NCI-H146 treated with DMSO at 0.1 percent for 48 hours (cell line): ENCODE results near the gene CCDC107.

ENCODE experiments used
- DNase-seq: peaks from one replicate; lab custom pipeline; 2025; ENCODE audit not compliant: unreplicated experiment; lab: John Stamatoyannopoulos, UW

Gene CCDC107

DNA sequence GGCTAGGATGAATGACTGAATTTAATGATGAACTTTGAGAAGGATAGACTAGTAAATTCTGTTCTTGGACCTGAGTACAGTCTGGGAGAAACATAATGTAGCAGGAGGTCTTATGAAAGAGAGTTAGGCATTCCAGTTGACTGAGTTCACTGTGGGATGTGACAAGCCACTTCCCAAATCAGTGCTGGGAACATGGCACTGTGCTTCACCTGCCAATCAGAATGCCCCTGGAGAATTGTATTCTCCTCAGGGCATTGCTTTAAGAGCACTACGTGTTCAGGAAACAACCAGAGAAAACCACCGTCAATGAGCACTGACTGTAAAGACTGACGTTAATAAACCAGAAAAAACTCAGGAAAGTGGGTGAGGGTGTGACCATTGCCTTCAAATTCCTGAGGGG lies 1.2 kb downstream of the CCDC107 start:
- DNase-seq, result no peak

GRCh38 chr9:35660966-35661415 lies 2.9 kb downstream of the CCDC107 start:
- no peak for DNase-seq

GRCh38 chr9:35661756-35662350 lies 3.8 kb downstream of the CCDC107 start:
- DNase-seq, result no peak

- DNase-seq, result no peak
Measured at GRCh38 chr9:35662437-35662836, 4.3 kb downstream of the CCDC107 start.

- peak; percentile 80 for DNase-seq
Measured at GRCh38 chr9:35664531-35665470, 6.7 kb downstream of the CCDC107 start, which contains the start of gene ARHGEF39. Gene ARHGEF39 (minus strand): TSS chr9:35665195. CDS start chr9:35665169, 26 bp downstream.

GRCh38 chr9:35665471-35665818 lies 7.4 kb downstream of the CCDC107 start:
- no peak for DNase-seq

- DNase-seq, result no peak
Measured at GRCh38 chr9:35666045-35666444, 8.0 kb downstream of the CCDC107 start.

DNA sequence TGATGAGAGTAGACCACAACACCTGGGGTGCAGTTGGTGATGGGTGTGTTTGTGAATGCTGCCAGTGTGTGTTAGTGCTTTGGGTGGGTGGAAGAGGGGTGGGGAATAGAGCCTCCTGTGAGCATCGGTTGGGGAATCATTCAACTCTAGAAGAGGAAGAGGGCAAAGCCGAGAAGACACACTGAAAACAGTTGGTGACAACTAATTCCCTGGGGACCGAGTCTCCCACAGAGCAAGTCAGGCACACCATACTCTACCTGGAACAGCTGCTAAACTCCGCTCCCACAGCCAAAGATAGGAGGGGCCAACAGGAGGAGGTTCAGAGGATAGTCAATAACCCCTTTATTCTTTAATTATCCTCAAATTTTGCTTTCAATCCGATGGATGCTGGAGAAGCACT lies 8.5 kb downstream of the CCDC107 start:
- no peak for DNase-seq

- DNase-seq, result no peak
Measured at GRCh38 chr9:35667939-35668338, 9.8 kb downstream of the CCDC107 start.

- no peak for DNase-seq
Measured at GRCh38 chr9:35669331-35670145, 11.4 kb downstream of the CCDC107 start.

GRCh38 chr9:35673132-35674024 lies 15.3 kb downstream of the CCDC107 start, which contains the start of gene CA9:
Gene CA9 (plus strand): TSS chr9:35673928. CDS start chr9:35673960, 32 bp downstream.
- no peak for DNase-seq

GRCh38 chr9:35674025-35674361 lies 15.9 kb downstream of the CCDC107 start:
- DNase-seq, result no peak

DNA sequence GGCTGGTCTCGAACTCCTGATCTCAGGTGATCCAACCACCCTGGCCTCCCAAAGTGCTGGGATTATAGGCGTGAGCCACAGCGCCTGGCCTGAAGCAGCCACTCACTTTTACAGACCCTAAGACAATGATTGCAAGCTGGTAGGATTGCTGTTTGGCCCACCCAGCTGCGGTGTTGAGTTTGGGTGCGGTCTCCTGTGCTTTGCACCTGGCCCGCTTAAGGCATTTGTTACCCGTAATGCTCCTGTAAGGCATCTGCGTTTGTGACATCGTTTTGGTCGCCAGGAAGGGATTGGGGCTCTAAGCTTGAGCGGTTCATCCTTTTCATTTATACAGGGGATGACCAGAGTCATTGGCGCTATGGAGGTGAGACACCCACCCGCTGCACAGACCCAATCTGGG lies 17.1 kb downstream of the CCDC107 start:
- DNase-seq, result no peak

- no peak for DNase-seq
Measured at GRCh38 chr9:35675732-35676392, 17.8 kb downstream of the CCDC107 start.

DNA sequence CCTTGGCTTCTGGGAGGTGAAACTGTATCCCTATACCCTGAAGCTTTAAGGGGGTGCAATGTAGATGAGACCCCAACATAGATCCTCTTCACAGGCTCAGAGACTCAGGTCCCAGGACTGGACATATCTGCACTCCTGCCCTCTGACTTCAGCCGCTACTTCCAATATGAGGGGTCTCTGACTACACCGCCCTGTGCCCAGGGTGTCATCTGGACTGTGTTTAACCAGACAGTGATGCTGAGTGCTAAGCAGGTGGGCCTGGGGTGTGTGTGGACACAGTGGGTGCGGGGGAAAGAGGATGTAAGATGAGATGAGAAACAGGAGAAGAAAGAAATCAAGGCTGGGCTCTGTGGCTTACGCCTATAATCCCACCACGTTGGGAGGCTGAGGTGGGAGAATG lies 21.0 kb downstream of the CCDC107 start:
- no peak for DNase-seq

DNA sequence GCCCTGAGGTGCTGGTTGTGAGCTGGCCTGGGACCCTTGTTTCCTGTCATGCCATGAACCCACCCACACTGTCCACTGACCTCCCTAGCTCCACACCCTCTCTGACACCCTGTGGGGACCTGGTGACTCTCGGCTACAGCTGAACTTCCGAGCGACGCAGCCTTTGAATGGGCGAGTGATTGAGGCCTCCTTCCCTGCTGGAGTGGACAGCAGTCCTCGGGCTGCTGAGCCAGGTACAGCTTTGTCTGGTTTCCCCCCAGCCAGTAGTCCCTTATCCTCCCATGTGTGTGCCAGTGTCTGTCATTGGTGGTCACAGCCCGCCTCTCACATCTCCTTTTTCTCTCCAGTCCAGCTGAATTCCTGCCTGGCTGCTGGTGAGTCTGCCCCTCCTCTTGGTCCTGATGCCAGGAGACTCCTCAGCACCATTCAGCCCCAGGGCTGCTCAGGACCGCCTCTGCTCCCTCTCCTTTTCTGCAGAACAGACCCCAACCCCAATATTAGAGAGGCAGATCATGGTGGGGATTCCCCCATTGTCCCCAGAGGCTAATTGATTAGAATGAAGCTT lies 21.8 kb downstream of the CCDC107 start:
- no peak for DNase-seq

GRCh38 chr9:35680331-35681105 lies 22.4 kb downstream of the CCDC107 start:
- DNase-seq, result no peak

DNA sequence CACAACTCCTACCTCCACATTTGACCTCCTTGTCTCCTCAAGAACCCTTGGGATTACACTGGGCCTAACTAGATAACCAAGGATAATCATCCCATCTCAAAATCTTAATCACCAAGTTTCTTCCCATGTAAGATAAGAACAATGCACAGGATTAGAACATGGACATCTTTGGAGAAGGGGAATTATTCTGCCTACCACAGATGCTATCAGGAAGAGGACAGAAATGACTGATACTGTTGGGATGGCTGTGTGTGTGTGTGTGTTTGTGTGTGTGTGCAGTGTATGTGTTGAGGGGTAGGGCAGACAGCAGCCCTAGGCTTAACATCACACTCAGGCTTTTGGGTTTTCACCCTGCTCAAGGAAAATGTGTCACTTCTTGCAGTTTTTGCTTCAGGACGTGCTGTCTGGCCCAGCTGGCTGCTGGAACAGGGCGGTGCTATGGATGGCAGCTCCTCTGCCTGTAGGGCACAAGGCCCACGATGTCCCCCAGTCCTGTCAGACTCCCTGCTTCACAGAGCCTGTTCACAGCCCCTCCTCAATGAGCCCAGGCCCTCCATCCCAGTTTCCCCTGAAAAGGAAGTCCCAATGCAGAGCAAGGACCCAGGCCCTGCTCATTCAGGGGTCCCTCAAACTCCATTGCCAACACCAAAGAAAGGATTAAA lies 23.4 kb downstream of the CCDC107 start:
- no peak for DNase-seq
